Kidney epithelial cell (primary cell): ENCODE measurements around the gene NFATC1. TPM values are rescaled to one million over a fixed set of nuclear protein-coding genes. Genes with fewer than 3 reads are reported as not detected.

Experiments
- DNase-seq: peaks from one replicate; pipeline ENCODE4 v3.0.0-alpha.2; 2010; ENCODE audit warnings: low read depth
- H3K27me3 ChIP-seq: 2 replicates; pipeline ENCODE4 v1.6.0; 2011; ENCODE audit warnings: low read length; ENCODE audit not compliant: control insufficient read depth, insufficient read depth
- H3K36me3 ChIP-seq: 2 replicates; pipeline ENCODE4 v1.5.1; 2011; ENCODE audit warnings: low read length; ENCODE audit not compliant: control insufficient read depth, insufficient read depth
- H3K4me3 ChIP-seq: 2 replicates; pipeline ENCODE4 v1.5.1; 2011; ENCODE audit warnings: low read depth, mild to moderate bottlenecking, control low read depth, low read length
- total RNA-seq: library from RNA; depleted of rRNA; stranded (reverse); fragments of >200 nt; gene quantifications from 2 replicates; pipeline ENCODE4 v1.2.3, GENCODE V29; 2015
- TF ChIP-seq, protein P1 (sequence below): IDR thresholded peaks from 2 replicates; pipeline ENCODE4 v1.5.1; 2011; ENCODE audit warnings: mild to moderate bottlenecking, moderate library complexity, low read length, control low read depth, inconsistent platforms; ENCODE audit not compliant: insufficient read depth, poor library complexity, severe bottlenecking

The NFATC1 gene
- total RNA-seq, 1 donor from 2014 or later: 2.7 TPM

DNA sequence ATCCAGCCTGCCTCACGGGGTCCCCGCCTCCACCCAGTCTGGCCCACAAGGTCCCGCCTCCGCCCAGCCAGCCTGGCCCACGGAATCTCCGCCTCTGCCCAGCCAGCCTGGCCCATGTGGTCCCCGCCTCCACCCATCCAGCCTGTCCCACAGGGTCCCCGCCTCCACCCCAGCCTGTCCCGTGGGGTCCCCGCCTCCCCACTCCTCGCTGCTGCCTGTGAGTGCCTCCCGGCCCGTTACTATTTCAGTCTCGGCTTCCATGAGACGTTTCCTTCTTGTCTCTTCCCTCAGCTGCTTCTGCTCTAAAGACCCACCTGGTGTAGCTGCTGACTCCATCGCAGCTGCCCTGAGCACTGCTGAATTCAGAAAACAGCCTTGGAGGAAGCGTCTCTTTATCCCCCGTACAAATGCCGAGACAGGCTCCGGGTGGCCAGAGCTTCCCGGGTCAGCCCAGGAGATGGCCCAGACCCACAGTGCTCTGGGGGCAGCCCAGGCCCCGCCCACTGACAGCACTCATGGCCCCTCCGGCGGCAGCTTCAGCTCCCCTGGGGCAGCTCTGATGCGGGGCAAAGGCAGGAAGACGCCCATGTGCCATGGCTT is 69.8 kb downstream of the NFATC1 start:
- H3K4me3 ChIP-seq: no peak overlapping the region

DNA sequence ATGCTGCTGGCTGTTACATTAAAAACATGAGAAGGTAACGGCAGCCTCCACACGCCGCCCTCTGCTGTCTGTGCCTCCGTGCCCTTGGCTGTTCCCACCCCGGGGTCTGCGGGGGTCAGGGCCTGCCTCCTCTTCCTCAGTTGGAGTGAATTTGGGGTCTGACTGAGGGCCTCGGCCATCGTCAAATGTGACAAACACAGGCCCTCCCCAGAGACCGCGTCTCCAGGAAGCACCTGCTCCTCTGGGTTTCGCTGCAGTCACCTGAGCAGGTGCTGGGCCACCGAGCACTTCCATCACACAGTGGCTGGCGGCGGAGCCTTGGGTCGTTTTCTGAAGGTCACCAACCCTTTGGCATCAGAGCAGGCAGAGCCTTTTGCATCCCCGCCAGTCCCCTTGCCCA is 70.9 kb downstream of the NFATC1 start:
- TF ChIP-seq, protein P1, sequence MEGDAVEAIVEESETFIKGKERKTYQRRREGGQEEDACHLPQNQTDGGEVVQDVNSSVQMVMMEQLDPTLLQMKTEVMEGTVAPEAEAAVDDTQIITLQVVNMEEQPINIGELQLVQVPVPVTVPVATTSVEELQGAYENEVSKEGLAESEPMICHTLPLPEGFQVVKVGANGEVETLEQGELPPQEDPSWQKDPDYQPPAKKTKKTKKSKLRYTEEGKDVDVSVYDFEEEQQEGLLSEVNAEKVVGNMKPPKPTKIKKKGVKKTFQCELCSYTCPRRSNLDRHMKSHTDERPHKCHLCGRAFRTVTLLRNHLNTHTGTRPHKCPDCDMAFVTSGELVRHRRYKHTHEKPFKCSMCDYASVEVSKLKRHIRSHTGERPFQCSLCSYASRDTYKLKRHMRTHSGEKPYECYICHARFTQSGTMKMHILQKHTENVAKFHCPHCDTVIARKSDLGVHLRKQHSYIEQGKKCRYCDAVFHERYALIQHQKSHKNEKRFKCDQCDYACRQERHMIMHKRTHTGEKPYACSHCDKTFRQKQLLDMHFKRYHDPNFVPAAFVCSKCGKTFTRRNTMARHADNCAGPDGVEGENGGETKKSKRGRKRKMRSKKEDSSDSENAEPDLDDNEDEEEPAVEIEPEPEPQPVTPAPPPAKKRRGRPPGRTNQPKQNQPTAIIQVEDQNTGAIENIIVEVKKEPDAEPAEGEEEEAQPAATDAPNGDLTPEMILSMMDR: no peak
- no peak overlapping the region for H3K4me3 ChIP-seq
- H3K27me3 ChIP-seq: peaks cover 18% of the 10 kb centered on the region
- no peaks in the 10 kb centered on the region for H3K36me3 ChIP-seq
- no peak for DNase-seq

More for the DNA sequence above, 69.8 kb downstream of the NFATC1 start:
- no peak for DNase-seq
- TF ChIP-seq, protein P1: no peak
- peaks cover 9% of the 10 kb centered on the region for H3K27me3 ChIP-seq
- H3K36me3 ChIP-seq: no peaks in the 10 kb centered on the region

DNA sequence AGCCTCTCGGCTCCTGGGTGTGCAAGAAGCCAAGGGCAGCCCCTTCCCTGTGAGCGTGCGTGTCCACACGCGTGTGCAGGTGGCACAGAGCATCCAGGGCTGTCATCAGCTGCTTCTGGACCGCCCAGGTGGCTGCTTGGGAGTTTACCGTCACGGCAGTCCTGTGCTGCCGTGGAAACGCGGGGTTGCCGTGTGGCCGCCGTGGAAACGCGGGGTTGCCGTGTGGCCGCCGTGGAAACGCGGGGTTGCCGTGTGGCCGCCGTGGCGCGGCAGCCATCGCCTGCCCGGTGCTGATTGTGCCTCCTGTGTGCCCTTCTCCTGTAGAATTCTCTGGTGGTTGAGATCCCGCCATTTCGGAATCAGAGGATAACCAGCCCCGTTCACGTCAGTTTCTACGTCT is 71.4 kb downstream of the NFATC1 start:
- peaks cover 20% of the 10 kb centered on the region for H3K27me3 ChIP-seq
- TF ChIP-seq, protein P1: no peak
- DNase-seq: no peak
- H3K36me3 ChIP-seq: no peaks in the 10 kb centered on the region
- H3K4me3 ChIP-seq: no peak overlapping the region

DNA sequence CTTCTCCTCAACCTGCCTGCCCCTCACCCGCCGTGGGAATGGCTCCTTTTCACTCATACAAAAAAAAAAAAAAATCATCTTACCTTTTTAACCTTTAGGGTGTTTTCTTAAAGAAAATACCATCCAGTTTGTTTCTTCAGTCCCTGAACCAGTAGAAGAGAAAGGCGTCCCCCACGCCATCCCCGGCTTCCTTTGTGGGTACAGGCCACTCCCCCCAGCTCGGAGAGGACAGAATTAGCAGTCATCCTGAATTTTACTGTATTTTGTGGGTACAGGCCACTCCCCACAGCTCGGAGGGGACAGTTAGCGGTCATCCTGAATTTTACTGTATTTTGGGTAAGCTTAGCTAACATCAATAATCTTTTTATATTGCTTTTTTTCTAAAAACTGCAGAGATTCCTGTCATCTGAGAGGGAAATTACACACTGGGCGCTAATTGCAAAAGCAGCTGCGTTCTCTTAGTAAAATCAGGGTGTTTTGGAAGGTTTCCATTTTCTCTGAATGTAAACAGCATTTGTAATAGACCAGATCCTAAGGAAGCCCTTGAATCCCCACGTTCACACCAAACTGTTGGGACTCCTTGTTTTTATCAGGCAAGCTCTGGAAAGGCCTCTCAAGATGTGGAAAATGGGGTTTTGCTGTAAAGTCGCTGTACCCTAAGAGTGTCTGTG is 72.5 kb downstream of the NFATC1 start:
- no peak for DNase-seq
- peaks cover 20% of the 10 kb centered on the region for H3K27me3 ChIP-seq
- TF ChIP-seq, protein P1: no peak
- H3K36me3 ChIP-seq: no peaks in the 10 kb centered on the region
- H3K4me3 ChIP-seq: no peak overlapping the region

DNA sequence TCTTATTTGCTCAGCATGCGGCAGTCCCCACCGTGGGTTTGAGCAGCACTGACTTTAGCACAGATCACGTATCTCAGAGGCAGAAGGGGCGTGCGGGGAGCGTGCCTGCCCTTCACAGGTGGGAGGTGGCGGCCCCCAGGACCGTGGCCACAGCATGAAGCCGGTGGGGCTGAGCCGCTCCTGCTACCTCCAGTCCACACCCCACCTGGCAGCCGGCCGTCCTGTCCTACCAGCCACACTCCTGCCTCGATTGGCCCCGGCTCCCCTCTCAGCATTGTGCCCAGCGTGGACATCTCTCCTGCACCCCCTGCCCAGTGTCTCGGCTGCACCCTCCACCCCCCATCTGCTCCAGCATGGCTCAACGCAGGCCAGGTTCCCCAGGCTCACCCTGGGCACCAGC is 73.6 kb downstream of the NFATC1 start:
- DNase-seq: no peak
- TF ChIP-seq, protein P1: no peak
- H3K27me3 ChIP-seq: peaks cover 20% of the 10 kb centered on the region
- no peaks in the 10 kb centered on the region for H3K36me3 ChIP-seq
- H3K4me3 ChIP-seq: no peak overlapping the region
